HK-2 (cell line): ENCODE results near the gene F11.
"Not testable (repeated sequence)": the region's sequence is repeated elsewhere in the genome, so short reads cannot be mapped to it uniquely, and the experiment has no call there.

Source experiments
- DNase-seq: peaks from one replicate; pipeline ENCODE4 v3.0.0-alpha.2; 2018; ENCODE audit not compliant: unreplicated experiment

The F11 gene

GRCh38 chr4:186249785-186250754, 15.9 kb upstream of the F11 start:
- DNase-seq, result no peak

- DNase-seq, result no peak
Observed at GRCh38 chr4:186250760-186251159, 15.2 kb upstream of the F11 start.

- no peak for DNase-seq
Observed at GRCh38 chr4:186255122-186255521, 10.9 kb upstream of the F11 start.

GRCh38 chr4:186258216-186258811, 7.7 kb upstream of the F11 start:
- no peak for DNase-seq

- no peak for DNase-seq
Observed at GRCh38 chr4:186260117-186260503, 5.9 kb upstream of the F11 start.

- DNase-seq, result no peak
Observed at GRCh38 chr4:186260504-186261448, 5.2 kb upstream of the F11 start.

GRCh38 chr4:186264660-186265059, 1.3 kb upstream of the F11 start:
- DNase-seq, result no peak

GRCh38 chr4:186265250-186265649, 739 bp upstream of the F11 start:
- not testable (repeated sequence) for DNase-seq

GRCh38 chr4:186266729-186267456, 904 bp downstream of the F11 start:
- no peak for DNase-seq

GRCh38 chr4:186271081-186271678, 5.2 kb downstream of the F11 start:
- DNase-seq, result no peak

GRCh38 chr4:186272699-186273391, 6.9 kb downstream of the F11 start:
- no peak for DNase-seq

GRCh38 chr4:186273392-186273789, 7.4 kb downstream of the F11 start:
- not testable (repeated sequence) for DNase-seq

GRCh38 chr4:186283311-186283710, 17.3 kb downstream of the F11 start:
- DNase-seq, result no peak

- DNase-seq, result no peak
Observed at GRCh38 chr4:186285147-186285546, 19.2 kb downstream of the F11 start.

GRCh38 chr4:186286581-186286980, 20.6 kb downstream of the F11 start:
- no peak for DNase-seq

GRCh38 chr4:186291256-186291890, 25.4 kb downstream of the F11 start:
- DNase-seq, result no peak

- no peak for DNase-seq
Observed at GRCh38 chr4:186294160-186294559, 28.2 kb downstream of the F11 start.

GRCh38 chr4:186296481-186296880, 30.5 kb downstream of the F11 start:
- DNase-seq, result no peak

GRCh38 chr4:186297013-186297645, 31.1 kb downstream of the F11 start:
- no peak for DNase-seq
